CD4-positive, alpha-beta T cell treated with Interleukin-2 at 100 ng/mL for 4 hours (primary cell): ENCODE results near the gene DMBX1.

Experiments
- DNase-seq: peaks from one replicate; pipeline ENCODE4 v3.0.0-alpha.2; 2020; ENCODE audit warnings: low spot score

The DMBX1 gene

GRCh38 chr1:46483589-46483988 is 6.0 kb upstream of the DMBX1 start:
- no peak for DNase-seq

- DNase-seq = no peak
Measured at GRCh38 chr1:46484783-46485490, 4.7 kb upstream of the DMBX1 start.

GRCh38 chr1:46485564-46486431 is 3.8 kb upstream of the DMBX1 start:
- DNase-seq = no peak

- no peak for DNase-seq
Measured at GRCh38 chr1:46486432-46487015, 3.1 kb upstream of the DMBX1 start.

GRCh38 chr1:46487818-46488218 is 1.8 kb upstream of the DMBX1 start:
- DNase-seq = no peak

- no peak for DNase-seq
Measured at GRCh38 chr1:46488343-46489168, 1.1 kb upstream of the DMBX1 start.

- no peak for DNase-seq
Measured at GRCh38 chr1:46489169-46489637, 433 bp upstream of the DMBX1 start.

- DNase-seq = no peak
Measured at GRCh38 chr1:46490406-46490655, 695 bp downstream of the DMBX1 start.

- no peak for DNase-seq
Measured at GRCh38 chr1:46490656-46491442, 1.2 kb downstream of the DMBX1 start.

- DNase-seq = no peak
Measured at GRCh38 chr1:46491443-46492268, 2.0 kb downstream of the DMBX1 start.

- DNase-seq = no peak
Measured at GRCh38 chr1:46492269-46492853, 2.7 kb downstream of the DMBX1 start.

GRCh38 chr1:46492871-46493270 is 3.2 kb downstream of the DMBX1 start:
- DNase-seq = no peak

GRCh38 chr1:46493316-46494032 is 3.8 kb downstream of the DMBX1 start:
- DNase-seq = no peak

- no peak for DNase-seq
Measured at GRCh38 chr1:46494910-46495309, 5.3 kb downstream of the DMBX1 start.

GRCh38 chr1:46495778-46496177 is 6.1 kb downstream of the DMBX1 start:
- no peak for DNase-seq

- no peak for DNase-seq
Measured at GRCh38 chr1:46496505-46496904, 6.9 kb downstream of the DMBX1 start.

- no peak for DNase-seq
Measured at GRCh38 chr1:46497020-46497419, 7.4 kb downstream of the DMBX1 start.

- DNase-seq = no peak
Measured at GRCh38 chr1:46497665-46498064, 8.0 kb downstream of the DMBX1 start.

GRCh38 chr1:46501528-46501927 is 11.9 kb downstream of the DMBX1 start:
- no peak for DNase-seq

GRCh38 chr1:46503421-46503820 is 13.8 kb downstream of the DMBX1 start:
- no peak for DNase-seq
